ENCODE results near the gene RFX4. TPM values are rescaled to one million over a fixed set of nuclear protein-coding genes. Genes with fewer than 3 reads are reported as not detected.
A peak's percentile ranks its signal among the peaks of the same experiment; 100 is the strongest.

The RFX4 gene
- total and polyA plus RNA-seq, 3 donors from 2014 or later = 52.7 to 217 (median 86.4) TPM

DNA sequence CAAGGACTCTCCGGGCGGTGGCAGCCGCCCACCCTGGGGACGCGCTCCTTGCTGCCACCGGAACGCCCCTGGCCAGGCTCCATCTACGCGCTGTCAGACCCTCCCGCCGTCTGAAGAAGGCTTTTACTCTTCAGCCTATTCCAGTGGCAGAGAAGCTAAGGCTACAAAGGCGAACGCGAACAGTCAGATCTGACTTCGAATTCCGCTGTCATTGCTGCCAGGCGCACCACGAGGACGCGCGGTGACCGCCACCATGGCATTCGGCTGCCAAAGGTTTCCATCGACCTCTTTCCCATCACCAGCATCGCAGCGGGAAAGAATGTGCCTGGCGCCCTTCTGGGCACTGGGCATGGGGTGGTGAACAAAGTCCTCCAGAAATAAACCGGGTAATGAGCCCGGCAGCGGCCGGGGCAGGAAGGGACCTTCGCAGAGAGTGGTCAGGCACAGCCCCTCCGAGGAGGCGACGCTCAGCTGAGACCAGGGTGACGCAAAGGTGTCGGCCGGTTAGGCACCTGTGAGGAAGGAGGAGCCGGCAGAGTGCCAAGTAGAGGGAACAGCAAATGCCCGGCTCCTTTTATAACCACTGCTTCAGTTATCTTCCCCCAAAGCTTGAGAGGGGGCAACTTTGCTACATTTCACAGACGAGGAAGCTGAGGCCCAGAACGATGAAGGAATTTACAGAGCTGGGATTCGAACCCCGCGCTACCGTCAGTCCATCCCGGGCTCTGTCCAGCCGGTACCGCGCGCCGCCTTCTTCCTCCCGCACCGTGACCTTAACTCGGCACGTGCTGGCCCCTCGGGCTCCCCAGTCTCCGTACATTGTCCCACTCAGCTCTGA lies 1.9 kb upstream of the RFX4 start:
- no peak for TF ChIP-seq POLR2A (IDR thresholded peaks at IDR 0.05)
- TF ChIP-seq, protein P1, sequence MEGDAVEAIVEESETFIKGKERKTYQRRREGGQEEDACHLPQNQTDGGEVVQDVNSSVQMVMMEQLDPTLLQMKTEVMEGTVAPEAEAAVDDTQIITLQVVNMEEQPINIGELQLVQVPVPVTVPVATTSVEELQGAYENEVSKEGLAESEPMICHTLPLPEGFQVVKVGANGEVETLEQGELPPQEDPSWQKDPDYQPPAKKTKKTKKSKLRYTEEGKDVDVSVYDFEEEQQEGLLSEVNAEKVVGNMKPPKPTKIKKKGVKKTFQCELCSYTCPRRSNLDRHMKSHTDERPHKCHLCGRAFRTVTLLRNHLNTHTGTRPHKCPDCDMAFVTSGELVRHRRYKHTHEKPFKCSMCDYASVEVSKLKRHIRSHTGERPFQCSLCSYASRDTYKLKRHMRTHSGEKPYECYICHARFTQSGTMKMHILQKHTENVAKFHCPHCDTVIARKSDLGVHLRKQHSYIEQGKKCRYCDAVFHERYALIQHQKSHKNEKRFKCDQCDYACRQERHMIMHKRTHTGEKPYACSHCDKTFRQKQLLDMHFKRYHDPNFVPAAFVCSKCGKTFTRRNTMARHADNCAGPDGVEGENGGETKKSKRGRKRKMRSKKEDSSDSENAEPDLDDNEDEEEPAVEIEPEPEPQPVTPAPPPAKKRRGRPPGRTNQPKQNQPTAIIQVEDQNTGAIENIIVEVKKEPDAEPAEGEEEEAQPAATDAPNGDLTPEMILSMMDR (IDR thresholded peaks at IDR 0.05) = no peak
- Histone ChIP-seq H3K27me3 (no peaks in the 10 kb centered on the region), H3K4me1 (peaks cover 35% of the 10 kb centered on the region), H3K4me3 (no peak overlapping the region), H3K36me3 (ENCODE audit: low read depth, missing control alignments) (no peaks in the 10 kb centered on the region), H3K27ac (no peak overlapping the region), H3K9me3 (no peaks in the 10 kb centered on the region)
- no peak for DNase-seq
- 3 to 4% methylated on average over 28 to 58 of the region's 58 CpGs for WGBS, 2 donors
- intact Hi-C loops (cut with DNase I; ENCODE audit: low total_unique reads) = no loop called here

DNA sequence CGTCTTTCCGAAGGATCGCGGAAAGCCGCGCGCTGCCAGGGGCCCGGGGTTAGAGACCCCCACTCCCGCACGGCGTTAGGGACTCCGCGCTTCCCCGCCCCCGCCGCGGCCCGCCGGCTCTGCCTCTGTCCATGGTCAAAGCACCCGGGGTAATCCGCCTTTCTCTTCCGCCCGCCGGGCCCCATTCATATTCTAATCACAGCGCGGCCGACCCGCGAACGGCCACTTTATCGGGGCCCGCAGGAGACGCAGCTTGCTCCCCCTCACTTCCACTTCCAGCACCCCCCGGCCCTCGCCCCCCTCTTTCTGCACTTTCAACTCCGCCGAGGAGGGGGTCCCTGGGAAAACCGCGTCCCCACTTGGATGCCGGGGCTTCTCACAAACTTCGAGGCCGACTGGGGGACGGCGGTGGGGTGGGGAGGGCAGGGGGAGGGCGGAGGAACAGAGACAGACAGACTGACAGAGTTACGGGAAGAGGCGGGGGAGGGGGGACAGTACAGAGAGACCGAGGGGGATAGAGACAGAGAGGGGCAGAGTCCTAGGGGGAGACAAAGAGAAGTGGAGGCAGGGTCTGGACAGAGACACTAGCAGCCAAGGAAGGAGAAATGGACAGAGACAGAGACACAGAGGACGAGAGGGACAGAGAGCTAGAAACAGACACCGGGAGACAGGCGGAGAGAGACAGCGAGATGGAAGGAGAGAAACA lies 1.1 kb upstream of the RFX4 start:
- Histone ChIP-seq H3K27me3 (no peaks in the 10 kb centered on the region), H3K4me1 (peaks cover 41% of the 10 kb centered on the region), H3K9me3 (no peaks in the 10 kb centered on the region), H3K36me3 (ENCODE audit: low read depth, missing control alignments) (no peaks in the 10 kb centered on the region), H3K27ac (no peak overlapping the region), H3K4me3 (no peak overlapping the region)
- peak; percentile 24 for DNase-seq
- 1 to 9% methylated on average over 7 to 52 of the region's 52 CpGs for WGBS, 2 donors
- no peak for TF ChIP-seq POLR2A (IDR thresholded peaks at IDR 0.05)
- TF ChIP-seq, protein P1 (IDR thresholded peaks at IDR 0.05) = no peak
- intact Hi-C loops (cut with DNase I; ENCODE audit: low total_unique reads) = no loop called here

DNA sequence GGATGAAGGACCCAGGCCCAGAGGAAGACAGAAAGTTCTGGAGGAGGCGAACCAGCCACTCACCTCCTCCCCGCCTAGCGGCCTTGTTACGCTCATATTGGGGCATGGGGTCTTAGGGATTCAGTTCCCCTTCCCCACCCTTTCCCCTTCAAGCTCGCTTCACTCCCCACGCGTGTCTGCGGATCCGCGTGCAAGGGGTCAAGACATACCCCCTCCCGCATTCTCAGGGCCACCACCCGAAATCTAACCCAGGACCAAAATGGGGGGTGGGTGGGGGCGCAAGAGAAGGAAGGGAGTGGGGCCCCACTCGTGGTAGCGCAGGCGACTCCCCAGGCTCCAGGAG lies 584 bp upstream of the RFX4 start:
- Histone ChIP-seq H3K9me3 (no peaks in the 10 kb centered on the region), H3K27ac (no peak overlapping the region), H3K4me3 (no peak overlapping the region), H3K36me3 (ENCODE audit: low read depth, missing control alignments) (no peaks in the 10 kb centered on the region), H3K27me3 (no peaks in the 10 kb centered on the region), H3K4me1 (peaks cover 46% of the 10 kb centered on the region)
- intact Hi-C loops (cut with DNase I; ENCODE audit: low total_unique reads) = no loop called here
- no peak for DNase-seq
- WGBS, 2 donors = 5 to 6% methylated on average over 12 to 16 of the region's 16 CpGs
- no peak for TF ChIP-seq POLR2A (IDR thresholded peaks at IDR 0.05)
- TF ChIP-seq, protein P1 (IDR thresholded peaks at IDR 0.05) = no peak

DNA sequence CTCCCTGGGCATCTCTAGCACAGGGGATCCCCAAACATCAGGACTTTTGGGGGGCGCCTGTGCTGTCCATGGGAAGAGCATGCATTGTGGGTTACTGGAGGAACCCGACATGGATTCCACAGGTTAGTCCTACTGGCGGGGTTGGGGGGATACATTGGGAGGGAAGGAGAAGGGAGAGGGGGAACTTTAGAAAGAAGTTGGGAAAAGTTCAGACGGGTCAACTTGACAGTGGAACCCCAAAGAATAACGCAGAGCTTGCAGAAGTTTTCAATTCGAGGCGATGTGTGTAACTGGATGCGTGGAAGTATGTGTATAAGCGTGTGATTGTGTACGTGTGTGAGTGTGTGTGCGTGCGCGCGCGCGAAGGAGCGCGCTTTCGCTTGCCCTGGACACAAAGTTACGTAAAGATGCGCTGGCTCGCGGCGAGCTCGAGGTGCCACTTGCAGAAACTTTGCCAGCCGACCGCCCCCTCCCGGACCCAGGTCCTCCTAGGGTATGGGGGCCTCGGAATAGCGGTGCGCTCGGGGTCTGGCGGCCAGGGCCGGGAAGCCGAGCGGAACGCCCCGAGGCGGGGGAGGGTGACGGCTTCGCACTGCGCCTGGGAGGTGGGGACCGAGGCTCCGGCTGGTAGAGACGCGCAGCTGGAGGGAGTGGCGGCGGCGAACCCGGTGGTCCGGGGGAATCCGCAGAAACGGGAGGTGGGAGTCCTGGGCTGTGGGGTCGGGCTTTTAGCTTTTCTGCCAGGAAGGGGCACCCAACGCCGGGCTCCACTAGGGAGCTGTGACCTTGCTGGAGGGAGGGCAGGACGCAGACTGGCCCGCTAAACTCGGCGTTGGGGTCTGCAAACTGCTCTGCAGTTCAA lies 669 bp downstream of the RFX4 start:
- H3K4me1 ChIP-seq = peaks cover 46% of the 10 kb centered on the region

More for the DNA sequence above, 669 bp downstream of the RFX4 start:
- Histone ChIP-seq H3K36me3 (ENCODE audit: low read depth, missing control alignments) (no peaks in the 10 kb centered on the region), H3K27ac (no peak overlapping the region), H3K27me3 (no peaks in the 10 kb centered on the region), H3K9me3 (no peaks in the 10 kb centered on the region), H3K4me3 (peak overlapping the region in 1 of 2 donors; percentile 37)
- intact Hi-C loops (cut with DNase I; ENCODE audit: low total_unique reads) = no loop called here
- no peak for DNase-seq
- TF ChIP-seq POLR2A (IDR thresholded peaks at IDR 0.05) = no peak
- TF ChIP-seq, protein P1 (IDR thresholded peaks at IDR 0.05) = no peak
- 2% methylated on average over 28 to 49 of the region's 60 CpGs for WGBS, 2 donors

All from testis (tissue), 3 donors.